SK-N-SH (cell line): ENCODE measurements around the gene SDK1. TPM values are rescaled to one million over a fixed set of nuclear protein-coding genes. Genes with fewer than 3 reads are reported as not detected.

Experiments
- CTCF ChIA-PET: fragments of 300-600, 350-600 bp; formaldehyde crosslinking; extraction: SDS; loops from one replicate; lab custom pipeline; 2021; lab: Yijun Ruan, JAX
- POLR2A ChIA-PET: fragments of 350-600 bp; sonication (Branson Sonifier 250); formaldehyde crosslinking; extraction: SDS; loops from one replicate; lab custom pipeline; 2020; ENCODE audit warnings: antibody characterized with exemption, inconsistent platforms; lab: Yijun Ruan, JAX
- DNase-seq: peaks from one replicate; pipeline ENCODE4 v3.0.0; 2012
- H2AFZ ChIP-seq: fragments of 200-600 bp; sonication (generic); 2 replicates; pipeline ENCODE4 v1.8.1; 2016; ENCODE audit warnings: antibody characterized with exemption, mild to moderate bottlenecking, low read depth
- H3F3A ChIP-seq: fragments of 200-600 bp; sonication (generic); replicated peaks from 2 replicates; pipeline ENCODE3; 2016; ENCODE audit warnings: antibody characterized with exemption, mild to moderate bottlenecking; ENCODE audit not compliant: insufficient read depth
- H3K27ac ChIP-seq, 2 experiments: fragments of 200-500 bp in 1 of 2; fragments of 200-600 bp in 1 of 2; sonication (Bioruptor generic) in 1 of 2; sonication (generic), shearing (Covaris generic) in 1 of 2; 2 replicates each; pipeline versions ENCODE4 v1.5.1 to v1.6.1; 2014 to 2016; ENCODE audit warnings: low read depth in 2 of 2, inconsistent platforms in 1 of 2, low read length in 1 of 2, mild to moderate bottlenecking in 1 of 2, mixed read lengths in 1 of 2
- H3K27me3 ChIP-seq: fragments of 200-600 bp; sonication (generic), shearing (Covaris generic); 2 replicates; pipeline ENCODE4 v1.6.1; 2016; ENCODE audit warnings: mixed run types; ENCODE audit not compliant: insufficient read depth
- H3K36me3 ChIP-seq, 2 experiments: fragments of 200-500 bp in 1 of 2; fragments of 200-600 bp in 1 of 2; sonication (Bioruptor generic) in 1 of 2; sonication (generic) in 1 of 2; replicated peaks in 1 of 2; 2 replicates each; pipeline versions ENCODE3 to v1.5.1; 2014 to 2016; ENCODE audit warnings: low read length in 1 of 2, mild to moderate bottlenecking in 1 of 2; ENCODE audit not compliant: insufficient read depth in 2 of 2, control insufficient read depth in 1 of 2
- H3K4me1 ChIP-seq, 2 experiments: fragments of 200-500 bp in 1 of 2; fragments of 200-600 bp in 1 of 2; sonication (Bioruptor generic) in 1 of 2; sonication (generic), shearing (Covaris generic) in 1 of 2; 2 replicates each; pipeline versions ENCODE4 v1.5.1 to v1.6.1; 2014 to 2016; ENCODE audit warnings: low read depth in 1 of 2, low read length in 1 of 2, mixed run types in 1 of 2; ENCODE audit not compliant: insufficient read depth in 2 of 2, control insufficient read depth in 1 of 2
- H3K4me2 ChIP-seq: fragments of 200-600 bp; sonication (generic), shearing (Covaris generic); 2 replicates; pipeline ENCODE4 v1.6.1; 2017; ENCODE audit warnings: mixed run types
- H3K4me3 ChIP-seq, 2 experiments: fragments of 200-500 bp in 1 of 2; fragments of 200-600 bp in 1 of 2; sonication (Bioruptor generic) in 1 of 2; sonication (generic), shearing (Covaris generic) in 1 of 2; 2 replicates each; pipeline versions ENCODE4 v1.5.1 to v1.8.1; 2014 to 2016; ENCODE audit warnings: low read depth in 2 of 2, inconsistent platforms in 1 of 2, low read length in 1 of 2, mild to moderate bottlenecking in 1 of 2, mixed read lengths in 1 of 2, moderate library complexity in 1 of 2
- H3K79me2 ChIP-seq: fragments of 200-600 bp; sonication (generic); 2 replicates; pipeline ENCODE4 v1.8.1; 2017; ENCODE audit warnings: mild to moderate bottlenecking; ENCODE audit not compliant: insufficient read depth
- H3K9ac ChIP-seq: fragments of 200-600 bp; sonication (generic); 2 replicates; pipeline ENCODE4 v1.6.1; 2017; ENCODE audit warnings: mixed run types
- H3K9me2 ChIP-seq: fragments of 200-600 bp; sonication (generic); 2 replicates; pipeline ENCODE4 v1.6.1; 2017; ENCODE audit warnings: mixed run types
- H3K9me3 ChIP-seq: fragments of 200-600 bp; sonication (generic); 2 replicates; pipeline ENCODE4 v1.6.1; 2017; ENCODE audit warnings: mixed run types, mild to moderate bottlenecking, moderate library complexity
- H4K20me1 ChIP-seq: fragments of 200-600 bp; sonication (generic); 2 replicates; pipeline ENCODE4 v1.6.1; 2017; ENCODE audit warnings: mild to moderate bottlenecking, mixed run types; ENCODE audit not compliant: insufficient read depth
- FOSL2 ChIP-seq: IDR thresholded peaks from 2 replicates; pipeline ENCODE4 v1.4.0; 2012; ENCODE audit warnings: low read depth, mild to moderate bottlenecking, moderate library complexity, borderline replicate concordance
- GABPA ChIP-seq: IDR thresholded peaks from 2 replicates; pipeline ENCODE4 v1.4.0; 2012; ENCODE audit warnings: low read depth, mild to moderate bottlenecking
- JUND ChIP-seq: IDR thresholded peaks from 2 replicates; pipeline ENCODE4 v1.4.0; 2012
- MAX ChIP-seq: IDR thresholded peaks from 2 replicates; pipeline ENCODE4 v1.4.0; 2012; ENCODE audit warnings: low read depth
- MEF2A ChIP-seq: IDR thresholded peaks from 2 replicates; pipeline ENCODE4 v1.4.0; 2012; ENCODE audit warnings: low read depth, borderline replicate concordance
- NFIC ChIP-seq: IDR thresholded peaks from 2 replicates; pipeline ENCODE4 v1.4.0; 2012; ENCODE audit warnings: borderline replicate concordance
- RCOR1 ChIP-seq: fragments of 150-350 bp; IDR thresholded peaks from 2 replicates; pipeline ENCODE4 v1.6.1; 2017; ENCODE audit warnings: antibody characterized with exemption, low read length
- SMC3 ChIP-seq: IDR thresholded peaks from 2 replicates; pipeline ENCODE4 v1.6.1; 2012; ENCODE audit warnings: low read depth, low read length, improper control_type of control experiment
- TAF1 ChIP-seq: IDR thresholded peaks from 2 replicates; pipeline ENCODE4 v1.6.1; 2012; ENCODE audit warnings: low read depth, mild to moderate bottlenecking, low read length, moderate library complexity, borderline replicate concordance
- USF2 ChIP-seq: fragments of 150-350 bp; IDR thresholded peaks from 2 replicates; pipeline ENCODE4 v1.6.1; 2017; ENCODE audit warnings: antibody characterized with exemption, low read length, low read depth, borderline replicate concordance
- WGBS: methylation state at CpG from one replicate; pipeline ENCODE4 v1.1.6; 2017; ENCODE audit warnings: low lambda C conversion rate; 5-methylcytosine and 5-hydroxymethylcytosine counted together
- polyA plus RNA-seq, 3 experiments: library from polyadenylated mRNA; depleted of rRNA; stranded (reverse); fragments of >200 nt; gene quantifications; 2 replicates each; pipeline ENCODE4 v1.2.3, GENCODE V29; 2012

SDK1 gene
- polyA plus RNA-seq, 1 of the 3 experiments (the other 2 are of a cell fraction), result 1.2 TPM

- no peak for TF ChIP-seq TAF1
- no peak for TF ChIP-seq RCOR1
- no peak for TF ChIP-seq JUND
These were observed 724.9 kb downstream of the SDK1 start (continued) for GRCh38 chr7:4025694-4026615.

- 55% methylated on average over 10 of the region's 10 CpGs for WGBS
- TF ChIP-seq NFIC (no peak), FOSL2 (no peak), MAX (no peak), MEF2A (no peak), GABPA (no peak)
These were observed 726.0 kb downstream of the SDK1 start for GRCh38 chr7:4026941-4027486.

GRCh38 chr7:4028221-4028620 is 727.2 kb downstream of the SDK1 start:
- DNase-seq, result no peak

More at GRCh38 chr7:4026941-4027486, 726.0 kb downstream of the SDK1 start:
- no peak for DNase-seq
- Histone ChIP-seq H3K27ac (no peak overlapping the region), H3K9me2 (no peaks in the 10 kb centered on the region), H3K4me3 (no peak overlapping the region), H2AFZ (no peak overlapping the region), H3K27me3 (no peaks in the 10 kb centered on the region), H3K36me3 (no peaks in the 10 kb centered on the region), H3K9ac (no peak overlapping the region), H3K79me2 (no peaks in the 10 kb centered on the region), H3F3A (no peaks in the 10 kb centered on the region), H3K4me1 (peaks cover 0 to 4% of the 10 kb centered on the region in 2 experiments; a peak in 1 of 4 replicates), H3K4me2 (no peak overlapping the region), H3K9me3 (0 out of 2 replicates have a peak, but pooled peaks cover 9% of the 10 kb centered on the region), H4K20me1 (no peaks in the 10 kb centered on the region)
- POLR2A ChIA-PET, result no interaction called here
- CTCF ChIA-PET, result no interaction called here

More at GRCh38 chr7:4028221-4028620, 727.2 kb downstream of the SDK1 start:
- H3K9me2 ChIP-seq, result no peaks in the 10 kb centered on the region
- H3K36me3 ChIP-seq, result no peaks in the 10 kb centered on the region
- H3K27ac ChIP-seq, result no peak overlapping the region
- H3K4me2 ChIP-seq, result no peak overlapping the region
- WGBS, result 42% methylated on average over 3 of the region's 4 CpGs
- no peaks in the 10 kb centered on the region for H4K20me1 ChIP-seq
- H2AFZ ChIP-seq, result no peak overlapping the region
- ChIA-PET POLR2A (no interaction called here), CTCF (interaction anchor here (0.9 to 1.2 kb wide), 3 partner anchors 11 to 36 kb away, joined by 3 to 4 read pairs (median 3); no protein-coding TSS in a partner anchor)
- H3K9ac ChIP-seq, result no peak overlapping the region
- TF ChIP-seq SMC3 (no peak), MAX (no peak), RCOR1 (no peak), GABPA (no peak), NFIC (no peak), USF2 (no peak)
- H3K9me3 ChIP-seq, result 0 out of 2 replicates have a peak, but pooled peaks cover 9% of the 10 kb centered on the region
- H3K4me3 ChIP-seq, result no peak overlapping the region
- no peaks in the 10 kb centered on the region for H3F3A ChIP-seq
- no peaks in the 10 kb centered on the region for H3K79me2 ChIP-seq
- no peaks in the 10 kb centered on the region for H3K27me3 ChIP-seq
- H3K4me1 ChIP-seq, result peaks cover 0 to 4% of the 10 kb centered on the region in 2 experiments; a peak in 1 of 4 replicates
